Adipocyte (in vitro differentiated cells): Measurements from ENCODE around the gene AMER1.

ENCODE experiments used
- DNase-seq: peaks from one replicate; pipeline ENCODE4 v3.0.0-alpha.2; 2015; ENCODE audit warnings: low read depth
- H3K27me3 ChIP-seq: replicated peaks from 2 replicates; pipeline ENCODE4 v1.7.0; 2013; ENCODE audit warnings: mild to moderate bottlenecking, low read length, moderate library complexity; ENCODE audit not compliant: control insufficient read depth, insufficient read depth
- H3K36me3 ChIP-seq: 2 replicates; pipeline ENCODE4 v1.7.0; 2013; ENCODE audit warnings: low read length, mild to moderate bottlenecking, moderate library complexity; ENCODE audit not compliant: control insufficient read depth, insufficient read depth, severe bottlenecking
- H3K4me1 ChIP-seq: 2 replicates; pipeline ENCODE4 v1.7.0; 2013; ENCODE audit warnings: mild to moderate bottlenecking, low read length, moderate library complexity; ENCODE audit not compliant: control insufficient read depth, insufficient read depth
- H3K4me3 ChIP-seq: 2 replicates; pipeline ENCODE4 v1.7.0; 2013; ENCODE audit warnings: mild to moderate bottlenecking, low read length, moderate library complexity
- H3K9ac ChIP-seq: 2 replicates; pipeline ENCODE4 v1.7.0; 2013; ENCODE audit warnings: mild to moderate bottlenecking, low read length, moderate library complexity
- H3K9me3 ChIP-seq: 2 replicates; pipeline ENCODE4 v1.7.0; 2013; ENCODE audit warnings: mild to moderate bottlenecking, low read length, moderate library complexity; ENCODE audit not compliant: control insufficient read depth

The AMER1 gene

GRCh38 chrX:64182208-64182607 is 23.3 kb downstream of the AMER1 start:
- Histone ChIP-seq H3K4me3 (no peak overlapping the region), H3K4me1 (no peaks in the 10 kb centered on the region), H3K9me3 (peaks cover 3% of the 10 kb centered on the region)

GRCh38 chrX:64176876-64177275 is 28.6 kb downstream of the AMER1 start:
- H3K4me1 ChIP-seq = no peaks in the 10 kb centered on the region
- peaks cover 9% of the 10 kb centered on the region for H3K27me3 ChIP-seq
- H3K9me3 ChIP-seq = peaks cover 3% of the 10 kb centered on the region
- no peak overlapping the region for H3K4me3 ChIP-seq
- H3K36me3 ChIP-seq = no peaks in the 10 kb centered on the region
- no peak for DNase-seq
- no peak overlapping the region for H3K9ac ChIP-seq

More at GRCh38 chrX:64182208-64182607, 23.3 kb downstream of the AMER1 start:
- peaks cover 8% of the 10 kb centered on the region for H3K27me3 ChIP-seq
- no peak for DNase-seq
- no peaks in the 10 kb centered on the region for H3K36me3 ChIP-seq
- H3K9ac ChIP-seq = no peak overlapping the region

- Histone ChIP-seq H3K4me3 (no peak overlapping the region), H3K9me3 (peaks cover 6% of the 10 kb centered on the region), H3K27me3 (peaks cover 5% of the 10 kb centered on the region), H3K4me1 (no peaks in the 10 kb centered on the region), H3K9ac (no peak overlapping the region), H3K36me3 (no peaks in the 10 kb centered on the region)
- DNase-seq = no peak
Observed at GRCh38 chrX:64169988-64170387, 35.5 kb downstream of the AMER1 start.

- H3K9me3 ChIP-seq = peaks cover 12% of the 10 kb centered on the region
- DNase-seq = no peak
- no peaks in the 10 kb centered on the region for H3K4me1 ChIP-seq
- H3K36me3 ChIP-seq = no peaks in the 10 kb centered on the region
- no peaks in the 10 kb centered on the region for H3K27me3 ChIP-seq
- H3K4me3 ChIP-seq = no peak overlapping the region
- H3K9ac ChIP-seq = no peak overlapping the region
Observed at GRCh38 chrX:64152857-64153256, 52.7 kb downstream of the AMER1 start.

- H3K27me3 ChIP-seq = no peaks in the 10 kb centered on the region
- peaks cover 10% of the 10 kb centered on the region for H3K9me3 ChIP-seq
- DNase-seq = no peak
- H3K4me3 ChIP-seq = no peak overlapping the region
- no peaks in the 10 kb centered on the region for H3K36me3 ChIP-seq
- no peaks in the 10 kb centered on the region for H3K4me1 ChIP-seq
- H3K9ac ChIP-seq = no peak overlapping the region
Observed at GRCh38 chrX:64151911-64152310, 53.6 kb downstream of the AMER1 start.

GRCh38 chrX:64150775-64151174 is 54.7 kb downstream of the AMER1 start:
- Histone ChIP-seq H3K36me3 (no peaks in the 10 kb centered on the region), H3K4me1 (no peaks in the 10 kb centered on the region), H3K4me3 (no peak overlapping the region), H3K9ac (no peak overlapping the region), H3K9me3 (peaks cover 8% of the 10 kb centered on the region), H3K27me3 (no peaks in the 10 kb centered on the region)
- DNase-seq = no peak
